Spleen (tissue), 7 donors: ENCODE measurements around the gene DPYSL3.
"Not testable (repeated sequence)": the region's sequence is repeated elsewhere in the genome, so short reads cannot be mapped to it uniquely, and the experiment has no call there.

ENCODE experiments used
- CTCF ChIP-seq, 11 experiments: fragments of 200-600 bp in 7 of 11; fragments of 450-650 bp in 4 of 11; sonication (generic) in 4 of 11; IDR thresholded peaks in 8 of 11; conservative IDR thresholded peaks in 3 of 11; 1 replicate in 7 of 11; 2 replicates in 4 of 11; pipeline versions ENCODE4 v1.4.0 to v1.8.0; 2016 to 2021; ENCODE audit warnings: antibody characterized with exemption in 11 of 11, inconsistent platforms in 4 of 11, mild to moderate bottlenecking in 1 of 11
- POLR2A ChIP-seq, 3 donors: fragments of 450-650 bp; IDR thresholded peaks; one replicate each; pipeline ENCODE4 v1.5.1; 2017; ENCODE audit warnings: antibody characterized with exemption in 3 of 3, mild to moderate bottlenecking in 1 of 3
- POLR2AphosphoS5 ChIP-seq, 3 donors: sonication (generic); formaldehyde crosslinking; IDR thresholded peaks; one replicate each; pipeline ENCODE4 v1.5.1; 2017; ENCODE audit warnings: antibody characterized with exemption in 3 of 3
- donor health status: DM: no; HTN: no; CAD: no; lungs with moderate emphysema.
- donor health status: DM: no; HTN: no; CAD: no.
- donor health status: DM: no; HTN: no; CAD: no.

GRCh38 chr5:147553817-147554216, 43.9 kb upstream of the DPYSL3 start:
- TF ChIP-seq CTCF (IDR thresholded peaks at IDR 0.05 in 8 of 11, conservative IDR thresholded peaks at IDR 0.05 in 3 of 11); POLR2AphosphoS5 (IDR thresholded peaks at IDR 0.05); POLR2A (IDR thresholded peaks at IDR 0.05): not testable (repeated sequence)
